Ectodermal cell (in vitro differentiated cells): ENCODE data around the gene DGKD.
"Not testable (repeated sequence)": the region's sequence is repeated elsewhere in the genome, so short reads cannot be mapped to it uniquely, and the experiment has no call there.

Experiments used
- H3K27ac ChIP-seq: 2 replicates; pipeline ENCODE4 v1.7.0; 2013; ENCODE audit warnings: mild to moderate bottlenecking, low read depth, low read length; ENCODE audit not compliant: insufficient read depth, poor library complexity, severe bottlenecking
- H3K27me3 ChIP-seq: 2 replicates; pipeline ENCODE4 v1.7.0; 2013; ENCODE audit warnings: mild to moderate bottlenecking, low read length; ENCODE audit not compliant: insufficient read depth, control insufficient read depth, poor library complexity, severe bottlenecking
- H3K36me3 ChIP-seq: one replicate; pipeline ENCODE4 v1.7.0; 2013; ENCODE audit warnings: low read length; ENCODE audit not compliant: control insufficient read depth, insufficient read depth
- H3K4me1 ChIP-seq: one replicate; pipeline ENCODE4 v1.7.0; 2013; ENCODE audit warnings: low read length; ENCODE audit not compliant: control insufficient read depth, insufficient read depth
- H3K4me3 ChIP-seq: 2 replicates; pipeline ENCODE4 v1.7.0; 2013; ENCODE audit warnings: low read depth, low read length, control low read depth; ENCODE audit not compliant: insufficient read depth
- H3K9me3 ChIP-seq: 2 replicates; pipeline ENCODE4 v1.7.0; 2013; ENCODE audit warnings: mild to moderate bottlenecking, low read length, moderate library complexity; ENCODE audit not compliant: control insufficient read depth
- WGBS, 2 experiments: methylation state at CpG; one replicate each; pipeline ENCODE4 v1.1.7; 2013; ENCODE audit warnings: missing lambda C conversion rate in 2 of 2; 5-methylcytosine and 5-hydroxymethylcytosine counted together

DGKD gene

DNA sequence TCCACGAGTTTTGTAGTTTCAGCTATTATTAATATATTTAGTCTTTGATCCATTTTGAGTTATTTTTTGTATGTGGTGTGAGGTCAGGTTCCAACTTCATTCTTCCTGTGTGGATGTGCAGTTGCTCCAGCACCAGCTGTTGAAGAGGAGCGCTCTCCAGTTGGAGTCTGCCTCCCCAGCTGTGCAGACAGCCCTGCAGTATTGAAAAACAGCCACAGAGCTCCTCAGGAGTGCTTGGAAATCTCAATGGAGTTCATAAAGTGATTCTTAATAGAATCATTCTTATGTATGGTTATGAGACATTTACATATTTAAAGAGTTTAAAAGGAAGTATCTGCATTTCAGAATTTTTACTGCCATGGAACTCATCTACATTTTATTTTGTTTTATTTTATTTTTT is 17.3 kb downstream of the DGKD start:
- Histone ChIP-seq H3K27ac (no peak overlapping the region), H3K36me3 (no peaks in the 10 kb centered on the region), H3K4me3 (no peak overlapping the region), H3K9me3 (no peaks in the 10 kb centered on the region), H3K4me1 (peaks cover 4% of the 10 kb centered on the region), H3K27me3 (no peaks in the 10 kb centered on the region)
- 93 to 94% methylated on average over 1 to 2 of the region's 2 CpGs for WGBS, 2 experiments

DNA sequence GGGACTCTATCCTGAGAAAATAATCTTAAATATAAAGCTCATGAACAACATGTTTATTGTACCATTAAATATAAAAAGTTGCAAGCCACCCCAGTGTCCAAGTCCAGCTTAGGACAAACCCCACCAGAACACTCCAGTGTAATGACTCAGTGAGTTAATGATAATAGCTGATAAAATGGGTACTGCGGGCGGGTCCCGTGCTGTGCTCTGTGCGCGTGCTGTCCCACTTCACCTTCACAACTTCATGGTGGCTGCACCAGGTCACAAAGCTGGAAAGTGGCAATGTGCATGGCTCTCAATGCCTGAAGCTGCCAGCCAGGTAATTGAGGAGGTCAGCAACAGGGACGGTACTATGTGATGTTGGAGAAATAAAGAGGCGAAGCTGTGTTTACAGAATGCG is 18.6 kb downstream of the DGKD start:
- Histone ChIP-seq H3K27me3 (no peaks in the 10 kb centered on the region), H3K27ac (no peak overlapping the region), H3K36me3 (no peaks in the 10 kb centered on the region), H3K4me1 (peaks cover 4% of the 10 kb centered on the region), H3K9me3 (no peaks in the 10 kb centered on the region), H3K4me3 (no peak overlapping the region)
- 95 to 96% methylated on average over 8 of the region's 8 CpGs for WGBS, 2 experiments

DNA sequence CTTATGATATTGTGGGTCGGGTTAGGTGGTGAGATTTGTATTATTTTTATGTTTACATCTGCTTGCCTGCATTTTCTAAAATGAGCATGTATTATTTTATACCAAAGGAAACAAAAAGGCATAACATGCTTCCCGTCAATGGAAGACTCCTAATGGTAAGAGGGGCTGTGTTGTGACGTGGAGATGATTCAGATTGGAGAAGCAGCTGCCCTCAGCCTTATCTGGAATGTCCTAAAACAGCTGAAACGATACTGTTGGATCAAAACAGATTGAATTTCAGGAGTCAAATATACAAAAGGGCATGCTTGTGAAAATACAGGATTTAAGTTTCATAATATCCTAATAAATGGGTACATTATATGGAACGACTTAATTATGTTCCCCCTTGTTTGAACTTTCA is 19.0 kb downstream of the DGKD start:
- Histone ChIP-seq H3K36me3 (no peaks in the 10 kb centered on the region), H3K9me3 (no peaks in the 10 kb centered on the region), H3K27me3 (no peaks in the 10 kb centered on the region), H3K4me3 (no peak overlapping the region), H3K4me1 (peaks cover 4% of the 10 kb centered on the region), H3K27ac (no peak overlapping the region)
- 94 to 99% methylated on average over 4 to 5 of the region's 5 CpGs for WGBS, 2 experiments

DNA sequence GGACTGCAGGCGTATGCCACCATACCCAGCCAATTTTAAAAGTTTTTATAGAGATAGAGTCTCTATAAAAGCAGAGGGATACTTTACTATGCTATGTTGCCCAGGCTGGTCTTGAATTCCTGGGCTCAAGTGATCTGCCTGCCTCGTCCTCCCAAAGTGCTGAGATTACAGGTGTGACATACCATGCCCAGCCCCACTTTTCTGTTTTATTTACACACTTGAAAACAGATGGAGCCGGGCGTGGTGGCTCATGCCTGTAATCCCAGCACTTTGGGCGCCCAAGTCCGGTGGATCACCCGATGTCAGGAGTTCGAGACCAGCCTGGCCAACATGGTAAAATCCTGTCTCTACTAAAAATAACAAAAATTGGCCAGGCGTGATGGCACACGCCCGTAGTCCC is 20.5 kb downstream of the DGKD start:
- H3K27ac ChIP-seq, H3K27me3 ChIP-seq, H3K4me3 ChIP-seq, H3K36me3 ChIP-seq, H3K9me3 ChIP-seq, H3K4me1 ChIP-seq: not testable (repeated sequence)
- WGBS, 2 experiments = 91 to 95% methylated on average over 11 of the region's 11 CpGs

DNA sequence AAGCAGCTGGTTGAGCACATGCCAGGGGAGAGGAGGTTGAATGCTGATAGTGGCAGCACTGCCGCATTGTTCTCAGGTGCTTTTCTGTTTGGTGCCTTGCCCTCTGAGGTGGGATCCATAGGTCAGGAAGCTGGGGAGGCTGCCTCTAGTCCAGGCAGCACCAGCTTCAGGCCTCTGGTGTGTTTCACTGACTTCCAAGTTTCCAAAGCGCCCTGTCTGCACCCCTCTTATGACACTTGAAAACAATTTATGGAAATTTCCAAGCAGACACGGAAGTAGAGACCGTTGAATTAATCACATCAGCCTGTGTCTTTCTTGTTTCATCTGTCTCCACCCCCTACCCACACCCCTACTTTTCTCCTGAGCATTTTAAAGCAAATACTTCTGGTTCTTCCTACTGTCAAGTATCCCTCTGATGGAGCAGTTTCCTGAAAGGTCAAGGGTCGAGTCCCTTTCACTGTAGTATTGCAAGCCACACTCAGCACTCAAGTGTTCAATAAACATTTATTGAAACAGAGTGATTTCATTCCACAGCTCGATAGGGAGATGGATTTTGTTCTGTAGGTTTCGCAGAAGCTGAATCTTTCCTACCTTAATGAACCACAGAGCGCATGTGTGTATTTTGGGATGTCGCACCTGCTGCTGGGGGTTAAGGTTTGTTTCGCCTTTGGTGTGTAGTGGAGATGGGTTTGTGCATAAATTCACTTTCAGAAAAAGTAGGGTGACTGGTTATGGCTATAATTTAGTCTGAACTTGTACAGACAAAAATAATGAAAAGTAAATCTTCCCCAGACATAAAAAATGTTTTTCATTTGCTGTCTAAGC is 21.4 kb downstream of the DGKD start:
- H3K27me3 ChIP-seq = no peaks in the 10 kb centered on the region
- H3K27ac ChIP-seq = no peak overlapping the region
- H3K4me3 ChIP-seq = no peak overlapping the region
- no peaks in the 10 kb centered on the region for H3K36me3 ChIP-seq
- WGBS, 2 experiments = 93 to 94% methylated on average over 10 of the region's 10 CpGs
- H3K4me1 ChIP-seq = no peaks in the 10 kb centered on the region
- no peaks in the 10 kb centered on the region for H3K9me3 ChIP-seq

DNA sequence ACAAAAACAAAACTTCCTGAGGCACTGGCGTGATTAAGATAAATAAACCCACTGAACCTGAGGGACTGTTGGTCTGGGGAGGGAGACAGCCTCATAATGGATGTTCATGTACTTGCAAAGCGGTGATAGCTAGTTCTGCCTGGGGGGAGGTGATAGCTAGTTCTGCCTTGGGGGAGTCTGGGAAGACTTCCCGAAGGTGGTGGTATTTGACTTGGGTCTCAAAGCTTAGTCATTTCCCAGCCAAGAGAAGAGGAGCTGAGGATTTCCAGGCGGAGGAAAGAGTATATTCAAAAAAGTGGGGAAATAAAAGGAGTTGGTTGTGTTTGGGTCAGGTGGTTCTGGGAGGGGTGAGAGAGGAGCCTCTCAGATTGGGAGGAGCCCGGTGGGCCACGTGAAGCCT is 24.7 kb downstream of the DGKD start:
- Histone ChIP-seq H3K27ac (peak overlapping the region; percentile 45), H3K4me1 (peaks cover under 1% of the 10 kb centered on the region), H3K27me3 (no peaks in the 10 kb centered on the region), H3K9me3 (no peaks in the 10 kb centered on the region), H3K4me3 (no peak overlapping the region), H3K36me3 (no peaks in the 10 kb centered on the region)
- 90% methylated on average over 6 of the region's 6 CpGs for WGBS, 2 experiments

DNA sequence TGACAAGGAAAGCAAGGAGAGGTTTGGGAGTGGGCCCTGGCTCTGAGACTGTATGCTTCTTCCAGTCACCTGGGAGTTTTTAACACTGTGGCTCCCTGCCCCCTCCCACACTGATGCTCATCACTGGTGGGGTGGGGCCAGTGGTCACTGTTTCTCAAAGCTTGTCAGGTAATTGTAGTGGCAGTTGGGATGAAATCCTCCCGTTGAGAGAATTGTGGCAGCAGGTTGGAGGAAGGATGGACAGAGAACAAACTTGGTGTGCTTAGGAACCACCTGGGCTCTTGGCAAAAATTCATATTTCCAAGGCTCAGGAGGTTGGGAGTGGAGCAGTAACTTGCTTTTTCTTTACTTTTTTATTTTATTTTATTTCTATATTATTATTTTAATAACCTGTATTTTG is 25.1 kb downstream of the DGKD start:
- 83 to 89% methylated on average over 1 of the region's 1 CpG for WGBS, 2 experiments

DNA sequence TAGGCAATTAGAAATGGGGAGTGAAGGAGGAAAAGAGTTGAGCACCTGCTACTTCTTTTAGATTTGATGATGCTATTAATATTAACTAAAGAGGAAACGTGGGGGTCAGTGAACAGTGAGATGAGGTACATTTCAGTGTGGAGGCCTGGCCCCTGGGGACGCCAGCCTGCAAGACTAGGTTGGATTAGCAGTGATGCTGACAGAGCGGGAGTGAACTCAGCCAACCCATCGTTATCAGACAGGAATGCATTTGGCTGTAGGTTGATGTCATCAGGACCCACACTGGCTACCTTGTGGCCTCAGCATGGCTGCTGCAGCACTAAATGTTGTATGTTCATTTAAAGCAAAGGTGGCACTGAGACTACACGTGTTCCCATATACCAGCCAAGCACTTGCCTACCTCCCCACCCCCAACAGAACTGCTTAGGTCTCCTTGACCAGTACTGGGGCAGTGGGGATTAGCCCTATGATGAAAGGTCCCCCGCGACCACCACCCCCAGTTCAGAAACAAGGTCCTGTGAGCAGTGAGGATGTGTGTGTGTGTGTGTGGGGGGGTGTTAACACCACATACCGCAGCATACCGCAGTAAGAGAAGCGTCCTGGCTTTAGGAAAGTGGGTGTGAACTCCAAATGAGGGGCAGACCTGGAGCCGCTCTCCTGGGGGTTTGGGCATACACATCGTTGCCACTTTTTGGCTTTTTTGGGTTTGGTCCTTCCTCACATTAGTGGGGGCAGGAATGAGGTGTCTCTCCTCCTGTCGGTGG is 26.0 kb downstream of the DGKD start:
- Histone ChIP-seq H3K36me3 (no peaks in the 10 kb centered on the region), H3K9me3 (no peaks in the 10 kb centered on the region), H3K4me3 (no peak overlapping the region), H3K27ac (no peak overlapping the region), H3K4me1 (peaks cover 6% of the 10 kb centered on the region), H3K27me3 (no peaks in the 10 kb centered on the region)
- 88 to 92% methylated on average over 13 of the region's 13 CpGs for WGBS, 2 experiments

More for the DNA sequence above, 25.1 kb downstream of the DGKD start:
- Histone ChIP-seq H3K27me3 (no peaks in the 10 kb centered on the region), H3K4me3 (no peak overlapping the region), H3K4me1 (peaks cover 4% of the 10 kb centered on the region), H3K9me3 (no peaks in the 10 kb centered on the region), H3K27ac (peak overlapping the region; percentile 45), H3K36me3 (no peaks in the 10 kb centered on the region)

DNA sequence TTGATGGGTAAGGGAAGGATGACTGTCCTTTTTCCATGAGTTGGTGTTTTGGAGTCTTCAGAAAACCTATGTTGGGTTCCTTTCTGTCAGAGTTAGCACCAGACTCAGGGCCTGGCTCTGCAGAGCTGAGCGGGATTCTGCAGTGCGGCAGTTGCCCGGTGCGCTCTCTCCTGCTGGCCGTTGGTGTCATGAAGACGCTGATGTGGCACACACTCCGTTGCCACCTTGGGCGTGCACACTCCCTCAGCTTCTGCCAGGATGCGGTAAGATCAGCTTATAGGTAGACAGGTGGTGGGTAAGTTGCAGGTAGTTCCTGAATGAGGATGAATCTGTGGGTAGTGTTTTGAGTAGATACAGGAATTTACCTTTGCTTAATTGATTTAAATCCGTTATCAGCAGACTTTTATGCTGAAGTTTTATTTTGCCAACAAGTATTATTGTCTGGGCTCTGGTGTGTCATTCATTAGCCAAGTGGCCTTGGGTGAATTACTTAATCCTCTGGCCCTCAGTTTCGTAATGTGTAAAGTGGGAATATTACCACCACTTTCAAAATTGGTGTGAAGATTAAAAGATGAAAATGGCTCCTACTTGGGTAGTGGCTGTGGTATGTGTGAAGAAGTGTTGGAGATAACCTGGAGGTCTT is 26.8 kb downstream of the DGKD start:
- WGBS, 2 experiments = 95% methylated on average over 11 of the region's 11 CpGs

DNA sequence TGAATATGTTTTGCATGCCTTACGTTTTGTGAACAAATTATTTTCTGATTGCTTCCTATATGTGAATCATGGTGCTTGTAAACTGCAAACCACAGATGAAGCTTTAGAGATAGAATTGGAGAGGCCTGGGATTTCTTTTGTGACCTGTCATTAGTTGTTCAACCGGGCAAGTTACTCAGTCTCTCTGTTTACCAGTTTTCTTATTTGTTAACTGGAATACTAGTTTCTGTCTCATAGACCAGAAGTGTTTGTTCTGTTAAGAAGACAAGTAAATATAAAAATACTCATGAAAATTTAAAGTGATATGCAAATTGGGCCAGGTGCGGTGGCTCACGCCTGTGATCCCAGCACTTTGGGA is 27.3 kb downstream of the DGKD start:
- Histone ChIP-seq H3K27ac (no peak overlapping the region), H3K9me3 (no peaks in the 10 kb centered on the region), H3K27me3 (no peaks in the 10 kb centered on the region), H3K4me3 (no peak overlapping the region), H3K36me3 (no peaks in the 10 kb centered on the region), H3K4me1 (peaks cover 6% of the 10 kb centered on the region)
- WGBS, 2 experiments = 90 to 95% methylated on average over 4 of the region's 4 CpGs

More for the DNA sequence above, 26.8 kb downstream of the DGKD start:
- H3K4me3 ChIP-seq = no peak overlapping the region
- H3K9me3 ChIP-seq = no peaks in the 10 kb centered on the region
- H3K4me1 ChIP-seq = peaks cover 6% of the 10 kb centered on the region
- H3K27me3 ChIP-seq = no peaks in the 10 kb centered on the region
- no peak overlapping the region for H3K27ac ChIP-seq
- H3K36me3 ChIP-seq = no peaks in the 10 kb centered on the region
